A549 (cell line): ENCODE data around the gene SPTB. TPM values are rescaled to one million over a fixed set of nuclear protein-coding genes. Genes with fewer than 3 reads are reported as not detected.

ENCODE experiments used
- ATAC-seq, 2 experiments: fragments of 200-7000 bp in 1 of 2; fragments of >200 bp in 1 of 2; cut with Nextera tagmentation in 1 of 2; cut with Tn5 transposase in 1 of 2; 3 replicates each; pipeline versions ENCODE4 v1.8.0 to v1.9.1; 2018 to 2020; ENCODE audit warnings: mild to moderate bottlenecking in 1 of 2, moderate library complexity in 1 of 2
- CTCF ChIA-PET: fragments of 300-600 bp; sonication (Branson Sonifier 250); formaldehyde crosslinking; extraction: SDS; loops from one replicate; lab custom pipeline; 2021; ENCODE audit warnings: antibody characterized with exemption, inconsistent platforms; lab: Yijun Ruan, JAX
- POLR2A ChIA-PET: fragments of 350-600 bp; formaldehyde crosslinking; extraction: SDS; loops from one replicate; lab custom pipeline; 2021; ENCODE audit warnings: antibody characterized with exemption, inconsistent platforms; lab: Yijun Ruan, JAX
- DNase-seq, 2 experiments: peaks; one replicate each; pipeline versions ENCODE4 v3.0.0 to v3.0.0-alpha.2; 2011 to 2016; ENCODE audit warnings: low read depth in 1 of 2, low spot score in 1 of 2
- FAIRE-seq: peaks from 2 replicates; lab custom pipeline; 2011; peaks lifted over from hg19 to GRCh38; lab: Jason Lieb, UNC
- H3K27ac ChIP-seq, 2 experiments: fragments of >200 bp; sonication (Bioruptor Twin); formaldehyde crosslinking; 3 replicates each; pipeline ENCODE4 v1.5.1; 2016 to 2017
- H3K4me1 ChIP-seq: fragments of >200 bp; sonication (Bioruptor Twin); formaldehyde crosslinking; 3 replicates; pipeline ENCODE4 v1.6.1; 2016
- H3K4me2 ChIP-seq: fragments of >200 bp; sonication (Bioruptor Twin); formaldehyde crosslinking; 3 replicates; pipeline ENCODE4 v1.6.1; 2016
- H3K4me3 ChIP-seq: fragments of >200 bp; sonication (Bioruptor Twin); formaldehyde crosslinking; 3 replicates; pipeline ENCODE4 v1.5.1; 2016
- H3K9me3 ChIP-seq: fragments of >200 bp; sonication (Bioruptor Twin); formaldehyde crosslinking; 3 replicates; pipeline ENCODE4 v1.6.1; 2016
- CEBPB ChIP-seq, 2 experiments: fragments of >200 bp in 1 of 2; sonication (Bioruptor Twin) in 1 of 2; formaldehyde crosslinking in 1 of 2; IDR thresholded peaks; 2 replicates each; pipeline ENCODE4 v1.6.1; 2012 to 2016
- EHF ChIP-seq: fragments of 250-450 bp; sonication (Bioruptor Pico); IDR thresholded peaks from 2 replicates; pipeline ENCODE4 v1.5.0; 2020; ENCODE audit warnings: mild to moderate bottlenecking
- ELK1 ChIP-seq: fragments of 150-350 bp; IDR thresholded peaks from 2 replicates; pipeline ENCODE4 v1.6.1; 2014; ENCODE audit warnings: low read depth, mild to moderate bottlenecking, low read length
- HDAC2 ChIP-seq: fragments of 200-600 bp; sonication (generic); IDR thresholded peaks from 2 replicates; pipeline ENCODE4 v1.6.1; 2016
- HMGXB4 ChIP-seq: fragments of 250-450 bp; sonication (Bioruptor Pico); IDR thresholded peaks from 2 replicates; pipeline ENCODE4 v1.5.0; 2021; ENCODE audit warnings: mild to moderate bottlenecking, moderate library complexity, borderline replicate concordance
- HOXB13 ChIP-seq: fragments of 250-450 bp; sonication (Bioruptor Pico); IDR thresholded peaks from 2 replicates; pipeline ENCODE4 v1.5.0; 2020; ENCODE audit warnings: low read depth, mild to moderate bottlenecking, moderate library complexity
- HOXB5 ChIP-seq: fragments of 250-450 bp; sonication (Bioruptor Pico); IDR thresholded peaks from 2 replicates; pipeline ENCODE4 v1.5.0; 2020; ENCODE audit warnings: mild to moderate bottlenecking, moderate library complexity
- JUN ChIP-seq, 2 experiments: fragments of >200 bp; sonication (Bioruptor Twin); formaldehyde crosslinking; IDR thresholded peaks; 2 replicates in 1 of 2; 3 replicates in 1 of 2; pipeline ENCODE4 v1.6.1; 2016 to 2017
- JUNB ChIP-seq: fragments of >200 bp; sonication (Bioruptor Twin); formaldehyde crosslinking; IDR thresholded peaks from 2 replicates; pipeline ENCODE4 v1.6.1; 2016
- NPAS2 ChIP-seq: fragments of 250-450 bp; sonication (Bioruptor Pico); IDR thresholded peaks from 2 replicates; pipeline ENCODE4 v1.8.0; 2022; ENCODE audit warnings: mild to moderate bottlenecking, moderate library complexity, borderline replicate concordance
- PBX3 ChIP-seq: IDR thresholded peaks from 2 replicates; pipeline ENCODE4 v1.6.1; 2012
- POLR2AphosphoS2 ChIP-seq: conservative IDR thresholded peaks from 2 replicates; pipeline ENCODE4 v1.6.1; 2012; ENCODE audit warnings: low read length, improper control_type of control experiment, inconsistent platforms
- RCOR1 ChIP-seq: fragments of 150-350 bp; IDR thresholded peaks from 2 replicates; pipeline ENCODE4 v1.6.1; 2014; ENCODE audit warnings: antibody characterized with exemption, low read length, low read depth
- RFX5 ChIP-seq: fragments of 450-650 bp; IDR thresholded peaks from 2 replicates; pipeline ENCODE4 v1.7.1; 2014; ENCODE audit warnings: antibody characterized with exemption, mild to moderate bottlenecking, moderate library complexity
- SMC3 ChIP-seq: fragments of >200 bp; sonication (Bioruptor Twin); formaldehyde crosslinking; IDR thresholded peaks from 3 replicates; pipeline ENCODE4 v1.6.1; 2018; ENCODE audit warnings: inconsistent platforms
- SREBF2 ChIP-seq: fragments of 450-650 bp; IDR thresholded peaks from 2 replicates; pipeline ENCODE4 v1.6.1; 2014; ENCODE audit warnings: mild to moderate bottlenecking, moderate library complexity
- TFCP2L1 ChIP-seq: fragments of 250-450 bp; sonication (Bioruptor Pico); IDR thresholded peaks from 2 replicates; pipeline ENCODE4 v1.5.0; 2021; ENCODE audit warnings: mild to moderate bottlenecking
- ZNF302 ChIP-seq: fragments of 250-450 bp; sonication (Bioruptor Pico); IDR thresholded peaks from 2 replicates; pipeline ENCODE4 v1.9.0; 2021; ENCODE audit warnings: inconsistent platforms, mild to moderate bottlenecking, moderate library complexity
- ZSCAN20 ChIP-seq: fragments of 250-450 bp; sonication (Bioruptor Pico); IDR thresholded peaks from 2 replicates; pipeline ENCODE4 v1.8.0; 2022; ENCODE audit warnings: mild to moderate bottlenecking, moderate library complexity
- WGBS: methylation state at CpG from one replicate; pipeline ENCODE4 v1.1.6; 2017; ENCODE audit errors: missing lambda C conversion rate; 5-methylcytosine and 5-hydroxymethylcytosine counted together
- polyA plus RNA-seq, 4 experiments: library from polyadenylated mRNA; depleted of rRNA in 3 of 4; stranded (reverse); fragments of >200 nt; fragmentation: RNase III in 1 of 4; extraction: RNeasy Plus Mini Kit Qiagen cat#74134 plus additional on column Dnase treatment in 1 of 4; gene quantifications; 2 replicates in 3 of 4; 3 replicates in 1 of 4; pipeline ENCODE4 v1.2.3, GENCODE V29; 2011 to 2017
- TF ChIP-seq, protein P1 (sequence below): fragments of 250-450 bp; sonication (Bioruptor Pico); IDR thresholded peaks from 2 replicates; pipeline ENCODE4 v1.5.0; 2020; ENCODE audit warnings: low read depth, mild to moderate bottlenecking, moderate library complexity
- TF ChIP-seq, protein P2 (sequence below): fragments of >200 bp; sonication (Bioruptor Twin); formaldehyde crosslinking; IDR thresholded peaks from 3 replicates; pipeline ENCODE4 v1.6.1; 2016

SPTB gene
- polyA plus RNA-seq, 2 of the 4 experiments (the other 2 are of a cell fraction): 0.27 to 2.1 TPM

DNA sequence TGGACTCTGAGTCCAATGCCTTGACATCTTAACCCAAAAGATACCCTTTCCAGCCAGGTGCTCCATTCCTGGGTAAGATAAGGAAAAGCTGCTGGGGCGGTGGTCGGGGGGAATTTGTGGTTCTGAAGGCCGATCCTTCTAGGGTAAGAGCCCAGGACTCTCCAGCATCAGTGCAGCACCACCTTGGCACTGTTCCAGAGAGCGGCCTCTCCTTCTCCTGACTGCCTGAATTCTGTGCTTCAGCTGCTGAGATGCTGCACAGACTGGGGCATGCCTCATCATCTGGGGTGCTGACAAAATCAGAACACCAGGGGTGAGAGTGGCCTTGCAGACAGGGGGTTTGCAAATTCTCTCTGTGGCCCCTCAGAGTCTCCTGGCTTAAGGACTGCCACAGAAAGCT is 87.5 kb downstream of the SPTB start:
- ChIA-PET POLR2A (no interaction called here), CTCF (interaction anchor here (1.3 to 14.3 kb wide), 7 partner anchors 9 to 119 kb away, joined by 3 to 139 read pairs (median 4); no protein-coding TSS in a partner anchor)
- H3K9me3 ChIP-seq: no peaks in the 10 kb centered on the region
- no peak overlapping the region for H3K27ac ChIP-seq
- DNase-seq: no peak
- TF ChIP-seq HMGXB4 (CRISPR knock-in tag) (no peak), HOXB13 (CRISPR knock-in tag) (no peak), JUNB (no peak)
- no peak for ATAC-seq
- WGBS: 89% methylated on average over 4 of the region's 4 CpGs
- peaks cover 27% of the 10 kb centered on the region for H3K4me1 ChIP-seq
- no peak for FAIRE-seq
- H3K4me2 ChIP-seq: no peak overlapping the region
- H3K4me3 ChIP-seq: no peak overlapping the region

GRCh38 chr14:64790478-64790877 is 89.2 kb downstream of the SPTB start:
- ATAC-seq (no peak), FAIRE-seq (no peak), DNase-seq (no peak)
- POLR2A ChIA-PET: no interaction called here
- TF ChIP-seq, protein P1, sequence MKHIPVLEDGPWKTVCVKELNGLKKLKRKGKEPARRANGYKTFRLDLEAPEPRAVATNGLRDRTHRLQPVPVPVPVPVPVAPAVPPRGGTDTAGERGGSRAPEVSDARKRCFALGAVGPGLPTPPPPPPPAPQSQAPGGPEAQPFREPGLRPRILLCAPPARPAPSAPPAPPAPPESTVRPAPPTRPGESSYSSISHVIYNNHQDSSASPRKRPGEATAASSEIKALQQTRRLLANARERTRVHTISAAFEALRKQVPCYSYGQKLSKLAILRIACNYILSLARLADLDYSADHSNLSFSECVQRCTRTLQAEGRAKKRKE: no peak
- TF ChIP-seq, protein P2, sequence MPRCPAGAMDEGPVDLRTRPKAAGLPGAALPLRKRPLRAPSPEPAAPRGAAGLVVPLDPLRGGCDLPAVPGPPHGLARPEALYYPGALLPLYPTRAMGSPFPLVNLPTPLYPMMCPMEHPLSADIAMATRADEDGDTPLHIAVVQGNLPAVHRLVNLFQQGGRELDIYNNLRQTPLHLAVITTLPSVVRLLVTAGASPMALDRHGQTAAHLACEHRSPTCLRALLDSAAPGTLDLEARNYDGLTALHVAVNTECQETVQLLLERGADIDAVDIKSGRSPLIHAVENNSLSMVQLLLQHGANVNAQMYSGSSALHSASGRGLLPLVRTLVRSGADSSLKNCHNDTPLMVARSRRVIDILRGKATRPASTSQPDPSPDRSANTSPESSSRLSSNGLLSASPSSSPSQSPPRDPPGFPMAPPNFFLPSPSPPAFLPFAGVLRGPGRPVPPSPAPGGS: no peak
- TF ChIP-seq HOXB13 (CRISPR knock-in tag): no peak
- TF ChIP-seq POLR2AphosphoS2: no peak
- no peak for TF ChIP-seq RFX5
- no peak for TF ChIP-seq JUN (IDR thresholded peaks at IDR 0.05)
- no peak for TF ChIP-seq HOXB5 (CRISPR knock-in tag)
- no peak for TF ChIP-seq SMC3
- TF ChIP-seq JUNB: no peak
- TF ChIP-seq SREBF2: no peak
- no peak for TF ChIP-seq TFCP2L1 (CRISPR knock-in tag)
- no peak for TF ChIP-seq ZSCAN20 (CRISPR knock-in tag)
- TF ChIP-seq CEBPB (IDR thresholded peaks at IDR 0.05): no peak
- TF ChIP-seq HDAC2: no peak
- Histone ChIP-seq H3K9me3 (no peaks in the 10 kb centered on the region), H3K4me1 (peaks cover 27% of the 10 kb centered on the region), H3K27ac (no peak overlapping the region; a peak in 1 of 6 replicates), H3K4me3 (no peak overlapping the region), H3K4me2 (no peak overlapping the region)
- 92% methylated on average over 6 of the region's 6 CpGs for WGBS
- CTCF ChIA-PET: interaction anchor here (0.9 to 14.3 kb wide), 4 partner anchors 9 to 102 kb away, joined by 4 to 139 read pairs (median 13); no protein-coding TSS in a partner anchor

DNA sequence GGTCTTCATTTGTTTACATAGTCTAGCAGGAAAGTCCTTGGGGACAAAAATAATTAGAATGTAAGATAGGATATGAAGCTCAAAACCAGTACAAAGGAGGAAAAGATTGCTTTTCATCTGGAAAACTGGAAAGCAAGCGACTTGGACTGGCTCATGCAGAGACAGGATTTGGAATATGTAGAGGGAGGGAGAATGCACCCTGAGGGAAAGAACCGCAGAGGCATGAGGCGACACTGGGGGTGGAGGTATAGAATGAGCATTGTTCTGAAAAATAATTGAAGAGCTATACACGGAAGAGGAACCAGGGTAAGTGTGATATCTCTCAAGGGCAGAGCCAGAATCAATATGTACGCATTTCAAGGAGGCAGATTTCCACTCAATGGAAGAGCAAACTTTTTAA is 90.0 kb downstream of the SPTB start:
- no peak for DNase-seq
- no peaks in the 10 kb centered on the region for H3K9me3 ChIP-seq
- ChIA-PET CTCF (interaction anchor here (0.9 to 14.3 kb wide), 7 partner anchors 12 to 153 kb away, joined by 3 to 139 read pairs (median 5); no protein-coding TSS in a partner anchor), POLR2A (interaction anchor here (0.6 to 1.3 kb wide), 2 partner anchors 10 to 249 kb away, joined by 3 to 4 read pairs; partner anchors contain the start of gene HSPA2)
- TF ChIP-seq EHF (CRISPR knock-in tag) (no peak), ZNF302 (CRISPR knock-in tag) (no peak), PBX3 (no peak), ELK1 (no peak), RCOR1 (no peak), NPAS2 (CRISPR knock-in tag) (no peak)
- TF ChIP-seq, protein P2: no peak
- peaks cover 27% of the 10 kb centered on the region for H3K4me1 ChIP-seq
- H3K27ac ChIP-seq: 0 out of 6 replicates have a peak overlapping the region, but pooled peaks of 1 of the 2 experiments have one; percentile 7
- WGBS: 85% methylated on average over 5 of the region's 5 CpGs
- no peak overlapping the region; the same call in 2 of the 3 replicates for H3K4me2 ChIP-seq
- no peak for FAIRE-seq
- no peak for ATAC-seq
- no peak overlapping the region for H3K4me3 ChIP-seq
